RKO (cell line): ENCODE results near the gene XXYLT1.

ENCODE experiments used
- DNase-seq: peaks from one replicate; pipeline ENCODE4 v3.0.0-alpha.2; 2016; ENCODE audit warnings: low spot score

Gene XXYLT1

GRCh38 chr3:195077611-195078540 lies 193.1 kb downstream of the XXYLT1 start:
- no peak for DNase-seq

GRCh38 chr3:195076981-195077610 lies 193.9 kb downstream of the XXYLT1 start:
- no peak for DNase-seq

- DNase-seq: no peak
Measured at GRCh38 chr3:195075941-195076875, 194.8 kb downstream of the XXYLT1 start.

- DNase-seq: no peak
Measured at GRCh38 chr3:195075199-195075940, 195.6 kb downstream of the XXYLT1 start.

GRCh38 chr3:195073866-195074860 lies 196.8 kb downstream of the XXYLT1 start:
- no peak for DNase-seq

GRCh38 chr3:195072916-195073564 lies 197.9 kb downstream of the XXYLT1 start:
- no peak for DNase-seq

- no peak for DNase-seq
Measured at GRCh38 chr3:195071916-195072820, 198.8 kb downstream of the XXYLT1 start.

- no peak for DNase-seq
Measured at GRCh38 chr3:195071011-195071728, 199.8 kb downstream of the XXYLT1 start.

GRCh38 chr3:195070336-195070735 lies 200.6 kb downstream of the XXYLT1 start:
- DNase-seq: no peak

GRCh38 chr3:195069501-195070251 lies 201.3 kb downstream of the XXYLT1 start:
- no peak for DNase-seq

GRCh38 chr3:195068084-195069080 lies 202.6 kb downstream of the XXYLT1 start:
- no peak for DNase-seq

GRCh38 chr3:195066441-195066841 lies 204.5 kb downstream of the XXYLT1 start:
- DNase-seq: no peak

GRCh38 chr3:195065864-195066185 lies 205.1 kb downstream of the XXYLT1 start:
- DNase-seq: no peak

GRCh38 chr3:195065142-195065863 lies 205.7 kb downstream of the XXYLT1 start:
- no peak for DNase-seq

GRCh38 chr3:195064300-195064931 lies 206.5 kb downstream of the XXYLT1 start:
- DNase-seq: no peak
